ENCODE measurements around the gene LRMDA. TPM values are rescaled to one million over a fixed set of nuclear protein-coding genes. Genes with fewer than 3 reads are reported as not detected.

The LRMDA gene
- total and polyA plus RNA-seq, 2 of the 4 experiments (the other 2 are of a cell fraction), result 0.07 TPM; not detected in 1

- ChIA-PET POLR2A (ENCODE audit: unreplicated experiment) (no interaction called here), CTCF (no interaction called here)
- H4K91ac ChIP-seq (ENCODE audit: insufficient read depth, low read depth, low read length), result no peak overlapping the region
- H3K4ac ChIP-seq (ENCODE audit: low read depth, low read length), result no peak overlapping the region
- no peak overlapping the region for H2AFZ ChIP-seq (replicated peaks; ENCODE audit: low read length, poor library complexity)
- H2BK5ac ChIP-seq (ENCODE audit: low read depth, low read length, poor library complexity, severe bottlenecking), result no peak overlapping the region
- H3K79me1 ChIP-seq (ENCODE audit: low read depth in 1 of 2, low read length in 2 of 2), result no peaks in the 10 kb centered on the region
- H3K23ac ChIP-seq (ENCODE audit: low read depth, low read length), result no peak overlapping the region
- H3K18ac ChIP-seq (ENCODE audit: low read depth, low read length), result no peak overlapping the region
- WGBS, 2 experiments (ENCODE audit: extremely low coverage in 2 of 2, insufficient read length in 1 of 2), result 100% methylated on average over 1 of the region's 15 CpGs; no CpG with 5 or more reads in 1 of the 2 experiments
- no peak overlapping the region for H3K56ac ChIP-seq (ENCODE audit: extremely low read depth, insufficient read depth, low read length)
- no peaks in the 10 kb centered on the region for H3K9me1 ChIP-seq (ENCODE audit: insufficient read depth, low read length)
- in situ Hi-C loops (cut with MboI; ENCODE audit: low sequenced_read_pairs), result no loop called here
- no peak overlapping the region for H4K8ac ChIP-seq (ENCODE audit: low read depth in 2 of 2, low read length in 2 of 2)
- no peaks in the 10 kb centered on the region for H3K4me1 ChIP-seq (ENCODE audit: control insufficient read depth, insufficient read depth, low read length)
- intact Hi-C loops (cut with micrococcal nuclease), result no loop called here
- TF ChIP-seq MXI1 (IDR thresholded peaks at IDR 0.05; ENCODE audit: borderline replicate concordance, low read depth, low read length), result no peak
- TF ChIP-seq NFE2L2 (IDR thresholded peaks at IDR 0.05; ENCODE audit: low read depth, low read length), result no peak
- TF ChIP-seq RCOR1 (IDR thresholded peaks at IDR 0.05; ENCODE audit: insufficient replicate concordance, low read length), result no peak
- TF ChIP-seq BHLHE40 (IDR thresholded peaks at IDR 0.05; ENCODE audit: low read depth, low read length), result no peak
- no peak for TF ChIP-seq MAFK (IDR thresholded peaks at IDR 0.05; ENCODE audit: low read depth, low read length)
- TF ChIP-seq CTCF (conservative IDR thresholded peaks at IDR 0.05; ENCODE audit: low read depth, low read length), result no peak
- no peak for TF ChIP-seq MAZ (IDR thresholded peaks at IDR 0.05; ENCODE audit: borderline replicate concordance, low read depth, low read length)
- no peak for TF ChIP-seq RAD21 (IDR thresholded peaks at IDR 0.05; ENCODE audit: low read length)
- TF ChIP-seq RFX5 (IDR thresholded peaks at IDR 0.05; ENCODE audit: low read depth, low read length), result no peak
- H2AK9ac ChIP-seq (replicated peaks; ENCODE audit: low read depth, low read length, poor library complexity), result no peak overlapping the region
- H2AK5ac ChIP-seq (ENCODE audit: low read depth, low read length), result no peak overlapping the region
- no peak for ATAC-seq (ENCODE audit: low read depth)
- no peak overlapping the region for H2BK15ac ChIP-seq (ENCODE audit: low read depth, low read length)
- H3K9me3 ChIP-seq (ENCODE audit: control insufficient read depth, insufficient read depth, low read length), result no peaks in the 10 kb centered on the region
- no TSS peak for BruUV-seq (replicated peaks)
- dilution Hi-C loops (cut with HindIII; ENCODE audit: low sequenced_read_pairs, unreplicated experiment), result no loop called here
- H3K4me3 ChIP-seq (ENCODE audit: insufficient read depth, low read depth, low read length), result no peak overlapping the region
- no peak overlapping the region for H3K9ac ChIP-seq (ENCODE audit: low read depth, low read length)
- no peak overlapping the region for H3K27ac ChIP-seq (ENCODE audit: insufficient read depth, low read length)
- DNase-seq, result no peak
- no peak overlapping the region for H2BK20ac ChIP-seq (ENCODE audit: low read depth, low read length)
- H4K5ac ChIP-seq (ENCODE audit: low read depth, low read length), result no peak overlapping the region
- no peaks in the 10 kb centered on the region for H3K36me3 ChIP-seq (ENCODE audit: control insufficient read depth, insufficient read depth, low read length)
- H3K4me2 ChIP-seq (ENCODE audit: low read depth, low read length), result no peak overlapping the region
- peaks cover 4% of the 10 kb centered on the region; the same call in 1 of the 2 replicates for H3K27me3 ChIP-seq (ENCODE audit: control insufficient read depth, insufficient read depth, low read length)
- H2BK120ac ChIP-seq (ENCODE audit: low read depth, low read length), result no peak overlapping the region
- H4K20me1 ChIP-seq (ENCODE audit: insufficient read depth, low read length), result no peaks in the 10 kb centered on the region
- H3K14ac ChIP-seq (replicated peaks; ENCODE audit: low read depth, low read length), result no peak overlapping the region
Measured at GRCh38 chr10:75736889-75737579, 305.6 kb downstream of the LRMDA start.

Measured in IMR-90 (cell line).